ENCODE data around the gene UVRAG. TPM values are rescaled to one million over a fixed set of nuclear protein-coding genes. Genes with fewer than 3 reads are reported as not detected.

Gene UVRAG
- total RNA-seq, 1 donor from 2014 or later: 20.2 TPM

GRCh38 chr11:76160856-76161255 is 345.8 kb downstream of the UVRAG start:
- H3K27me3 Mint-ChIP-seq (ENCODE audit: unreplicated experiment): no peaks in the 10 kb centered on the region
- H3K9me3 Mint-ChIP-seq (ENCODE audit: unreplicated experiment): no peaks in the 10 kb centered on the region
- no peak overlapping the region for H3K4me3 Mint-ChIP-seq (ENCODE audit: unreplicated experiment)
- no peaks in the 10 kb centered on the region for H3K36me3 Mint-ChIP-seq (ENCODE audit: unreplicated experiment)
- H3K27ac Mint-ChIP-seq (ENCODE audit: unreplicated experiment): no peak overlapping the region
- no peak for TF ChIP-seq CTCF (IDR thresholded peaks at IDR 0.05)
- H3K4me1 Mint-ChIP-seq (ENCODE audit: unreplicated experiment): peaks cover 5% of the 10 kb centered on the region
- no peak for DNase-seq (ENCODE audit: extremely low spot score, unreplicated experiment)

GRCh38 chr11:76161261-76161961 is 346.4 kb downstream of the UVRAG start:
- Mint-ChIP-seq H3K36me3 (ENCODE audit: unreplicated experiment) (no peaks in the 10 kb centered on the region), H3K9me3 (ENCODE audit: unreplicated experiment) (no peaks in the 10 kb centered on the region), H3K27me3 (ENCODE audit: unreplicated experiment) (no peaks in the 10 kb centered on the region), H3K27ac (ENCODE audit: unreplicated experiment) (no peak overlapping the region), H3K4me1 (ENCODE audit: unreplicated experiment) (peaks cover 4% of the 10 kb centered on the region), H3K4me3 (ENCODE audit: unreplicated experiment) (no peak overlapping the region)
- DNase-seq (ENCODE audit: extremely low spot score, unreplicated experiment): no peak
- TF ChIP-seq CTCF (IDR thresholded peaks at IDR 0.05): no peak

GRCh38 chr11:76162336-76163288 is 347.6 kb downstream of the UVRAG start:
- Mint-ChIP-seq H3K4me1 (ENCODE audit: unreplicated experiment) (peaks cover 8% of the 10 kb centered on the region), H3K36me3 (ENCODE audit: unreplicated experiment) (no peaks in the 10 kb centered on the region), H3K27me3 (ENCODE audit: unreplicated experiment) (no peaks in the 10 kb centered on the region), H3K4me3 (ENCODE audit: unreplicated experiment) (no peak overlapping the region), H3K27ac (ENCODE audit: unreplicated experiment) (no peak overlapping the region), H3K9me3 (ENCODE audit: unreplicated experiment) (no peaks in the 10 kb centered on the region)
- no peak for TF ChIP-seq CTCF (IDR thresholded peaks at IDR 0.05)
- DNase-seq (ENCODE audit: extremely low spot score, unreplicated experiment): no peak

GRCh38 chr11:76163289-76163880 is 348.4 kb downstream of the UVRAG start:
- H3K36me3 Mint-ChIP-seq (ENCODE audit: unreplicated experiment): no peaks in the 10 kb centered on the region
- H3K9me3 Mint-ChIP-seq (ENCODE audit: unreplicated experiment): no peaks in the 10 kb centered on the region
- H3K4me1 Mint-ChIP-seq (ENCODE audit: unreplicated experiment): peaks cover 11% of the 10 kb centered on the region
- TF ChIP-seq CTCF (IDR thresholded peaks at IDR 0.05): no peak
- no peak overlapping the region for H3K4me3 Mint-ChIP-seq (ENCODE audit: unreplicated experiment)
- H3K27me3 Mint-ChIP-seq (ENCODE audit: unreplicated experiment): no peaks in the 10 kb centered on the region
- no peak for DNase-seq (ENCODE audit: extremely low spot score, unreplicated experiment)
- H3K27ac Mint-ChIP-seq (ENCODE audit: unreplicated experiment): no peak overlapping the region

GRCh38 chr11:76164081-76164480 is 349.1 kb downstream of the UVRAG start:
- H3K36me3 Mint-ChIP-seq (ENCODE audit: unreplicated experiment): no peaks in the 10 kb centered on the region
- H3K27me3 Mint-ChIP-seq (ENCODE audit: unreplicated experiment): no peaks in the 10 kb centered on the region
- H3K27ac Mint-ChIP-seq (ENCODE audit: unreplicated experiment): no peak overlapping the region
- no peak for DNase-seq (ENCODE audit: extremely low spot score, unreplicated experiment)
- H3K9me3 Mint-ChIP-seq (ENCODE audit: unreplicated experiment): no peaks in the 10 kb centered on the region
- H3K4me3 Mint-ChIP-seq (ENCODE audit: unreplicated experiment): no peak overlapping the region
- H3K4me1 Mint-ChIP-seq (ENCODE audit: unreplicated experiment): peaks cover 15% of the 10 kb centered on the region
- no peak for TF ChIP-seq CTCF (IDR thresholded peaks at IDR 0.05)

Measured in osteocyte (in vitro differentiated cells).